ENCODE data around the gene SH3YL1. TPM values are rescaled to one million over a fixed set of nuclear protein-coding genes. Genes with fewer than 3 reads are reported as not detected.

The SH3YL1 gene
- polyA plus RNA-seq, 1 donor (not counting 4 experiments of a cell fraction or from before 2014, with no cell fraction given), result 41.8 TPM

DNA sequence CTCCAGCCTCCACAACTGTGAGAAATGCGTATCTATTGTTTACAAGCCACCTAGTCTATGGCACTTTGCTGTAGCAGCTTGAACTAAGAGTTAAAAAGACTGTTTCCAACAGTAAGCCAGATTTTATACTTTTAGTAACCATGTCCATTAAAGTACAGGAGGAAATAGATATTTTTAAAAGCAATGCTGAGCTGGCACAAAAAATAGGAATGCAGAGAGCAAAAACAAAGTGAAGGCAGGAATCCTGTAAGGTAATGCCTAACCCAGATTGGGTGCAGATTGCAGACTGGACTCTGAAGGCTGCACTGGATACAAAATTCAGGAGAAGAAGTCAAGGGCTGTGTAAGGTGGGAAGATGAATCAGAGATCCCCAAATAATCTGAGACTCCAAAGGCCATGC is 55.5 kb downstream of the SH3YL1 start:
- Histone ChIP-seq H4K20me1 (ENCODE audit: control insufficient read depth, extremely low read depth, insufficient read depth, low read length) (no peaks in the 10 kb centered on the region), H3K4me3 (ENCODE audit: control insufficient read depth in 2 of 3, extremely low read depth in 1 of 3, insufficient read depth in 2 of 3, low read depth in 1 of 3, low read length in 3 of 3) (no peak overlapping the region), H3K4me2 (ENCODE audit: control insufficient read depth, extremely low read depth, insufficient read depth, low read depth, low read length) (no peak overlapping the region), H2AFZ (ENCODE audit: control insufficient read depth, low read length) (no peak overlapping the region), H3K9me1 (ENCODE audit: control insufficient read depth, extremely low read depth, insufficient read depth, low read length) (no peaks in the 10 kb centered on the region), H3K9ac (ENCODE audit: control insufficient read depth, extremely low read depth, insufficient read depth, low read length) (no peak overlapping the region), H3K79me2 (ENCODE audit: control insufficient read depth, insufficient read depth, low read length) (no peaks in the 10 kb centered on the region), H3K27ac (ENCODE audit: control insufficient read depth, insufficient read depth, low read length) (no peak overlapping the region), H3K27me3 (ENCODE audit: control insufficient read depth, extremely low read depth, insufficient read depth, low read length) (no peaks in the 10 kb centered on the region), H3K9me3 (ENCODE audit: control insufficient read depth, low read depth, low read length) (peaks cover 2% of the 10 kb centered on the region), H3K4me1 (ENCODE audit: control insufficient read depth, extremely low read depth, insufficient read depth, low read length) (peaks cover 3% of the 10 kb centered on the region), H3K36me3 (ENCODE audit: control insufficient read depth in 2 of 2, extremely low read depth in 1 of 2, insufficient read depth in 2 of 2, low read length in 2 of 2) (no peaks in the 10 kb centered on the region)
- no peak for FAIRE-seq
- dilution Hi-C loops (cut with MboI; ENCODE audit: extremely low pct_ligation_motif_present, low sequenced_read_pairs), result no loop called here
- TF ChIP-seq, protein P1, sequence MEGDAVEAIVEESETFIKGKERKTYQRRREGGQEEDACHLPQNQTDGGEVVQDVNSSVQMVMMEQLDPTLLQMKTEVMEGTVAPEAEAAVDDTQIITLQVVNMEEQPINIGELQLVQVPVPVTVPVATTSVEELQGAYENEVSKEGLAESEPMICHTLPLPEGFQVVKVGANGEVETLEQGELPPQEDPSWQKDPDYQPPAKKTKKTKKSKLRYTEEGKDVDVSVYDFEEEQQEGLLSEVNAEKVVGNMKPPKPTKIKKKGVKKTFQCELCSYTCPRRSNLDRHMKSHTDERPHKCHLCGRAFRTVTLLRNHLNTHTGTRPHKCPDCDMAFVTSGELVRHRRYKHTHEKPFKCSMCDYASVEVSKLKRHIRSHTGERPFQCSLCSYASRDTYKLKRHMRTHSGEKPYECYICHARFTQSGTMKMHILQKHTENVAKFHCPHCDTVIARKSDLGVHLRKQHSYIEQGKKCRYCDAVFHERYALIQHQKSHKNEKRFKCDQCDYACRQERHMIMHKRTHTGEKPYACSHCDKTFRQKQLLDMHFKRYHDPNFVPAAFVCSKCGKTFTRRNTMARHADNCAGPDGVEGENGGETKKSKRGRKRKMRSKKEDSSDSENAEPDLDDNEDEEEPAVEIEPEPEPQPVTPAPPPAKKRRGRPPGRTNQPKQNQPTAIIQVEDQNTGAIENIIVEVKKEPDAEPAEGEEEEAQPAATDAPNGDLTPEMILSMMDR (optimal IDR thresholded peaks at IDR 0.05 in 1 of 3, IDR thresholded peaks at IDR 0.05 in 1 of 3, conservative IDR thresholded peaks at IDR 0.05 in 1 of 3; ENCODE audit: extremely low read depth in 1 of 3, insufficient read depth in 2 of 3, low read length in 3 of 3), result no peak
- no peak for TF ChIP-seq EZH2 (IDR thresholded peaks at IDR 0.05; ENCODE audit: low read length)
- DNase-seq (ENCODE audit: low read depth, low spot score), result no peak

- Histone ChIP-seq H3K9ac (ENCODE audit: control insufficient read depth, extremely low read depth, insufficient read depth, low read length) (no peak overlapping the region), H2AFZ (ENCODE audit: control insufficient read depth, low read length) (no peak overlapping the region), H3K9me1 (ENCODE audit: control insufficient read depth, extremely low read depth, insufficient read depth, low read length) (no peaks in the 10 kb centered on the region), H3K4me1 (ENCODE audit: control insufficient read depth, extremely low read depth, insufficient read depth, low read length) (no peaks in the 10 kb centered on the region), H3K27me3 (ENCODE audit: control insufficient read depth, extremely low read depth, insufficient read depth, low read length) (no peaks in the 10 kb centered on the region), H3K4me3 (ENCODE audit: control insufficient read depth in 2 of 3, extremely low read depth in 1 of 3, insufficient read depth in 2 of 3, low read depth in 1 of 3, low read length in 3 of 3) (no peak overlapping the region), H3K4me2 (ENCODE audit: control insufficient read depth, extremely low read depth, insufficient read depth, low read depth, low read length) (no peak overlapping the region), H3K9me3 (ENCODE audit: control insufficient read depth, low read depth, low read length) (no peaks in the 10 kb centered on the region), H3K27ac (ENCODE audit: control insufficient read depth, insufficient read depth, low read length) (no peak overlapping the region), H3K36me3 (ENCODE audit: control insufficient read depth in 2 of 2, extremely low read depth in 1 of 2, insufficient read depth in 2 of 2, low read length in 2 of 2) (no peaks in the 10 kb centered on the region), H4K20me1 (ENCODE audit: control insufficient read depth, extremely low read depth, insufficient read depth, low read length) (no peaks in the 10 kb centered on the region), H3K79me2 (ENCODE audit: control insufficient read depth, insufficient read depth, low read length) (no peaks in the 10 kb centered on the region)
- dilution Hi-C loops (cut with MboI; ENCODE audit: extremely low pct_ligation_motif_present, low sequenced_read_pairs), result no loop called here
- TF ChIP-seq, protein P1 (optimal IDR thresholded peaks at IDR 0.05 in 1 of 3, IDR thresholded peaks at IDR 0.05 in 1 of 3, conservative IDR thresholded peaks at IDR 0.05 in 1 of 3; ENCODE audit: extremely low read depth in 1 of 3, insufficient read depth in 2 of 3, low read length in 3 of 3), result no peak
- TF ChIP-seq EZH2 (IDR thresholded peaks at IDR 0.05; ENCODE audit: low read length), result no peak
- FAIRE-seq (no peak), DNase-seq (ENCODE audit: low read depth, low spot score) (no peak)
Measured at GRCh38 chr2:203984-204383, 59.8 kb downstream of the SH3YL1 start.
